Amygdala (tissue), 56 donors: ENCODE measurements around the gene MED13L.
A peak's percentile ranks its signal among the peaks of the same experiment; 100 is the strongest.
"Not testable (repeated sequence)": the region's sequence is repeated elsewhere in the genome, so short reads cannot be mapped to it uniquely, and the experiment has no call there.

Experiments
- DNase-seq, 56 donors: peaks; one replicate each; lab custom pipeline; 2025; lab: John Stamatoyannopoulos, UW

MED13L gene

DNA sequence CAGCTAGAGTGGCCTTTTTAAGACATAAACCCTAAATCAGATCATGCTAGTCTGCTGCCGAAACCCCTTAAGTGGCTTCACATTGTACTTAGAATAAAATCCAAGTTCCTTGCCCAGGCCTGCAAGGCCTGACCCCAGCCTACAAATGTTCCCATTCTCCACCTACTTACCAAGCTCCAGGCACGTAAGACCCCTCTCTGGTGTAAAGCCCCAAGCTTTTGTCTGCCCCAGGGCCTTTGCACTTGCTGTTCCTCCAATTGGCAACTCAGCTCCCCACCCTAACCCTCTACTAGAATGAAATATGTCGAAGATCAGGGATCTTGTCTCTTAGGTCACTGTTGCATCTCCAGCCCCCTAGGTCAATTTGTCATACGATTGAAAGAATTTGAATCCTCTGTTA, 27.1 kb upstream of the MED13L start:
- DNase-seq: no peak

- DNase-seq: no peak
These were observed 26.4 kb upstream of the MED13L start for GRCh38 chr12:116303929-116304328.

DNA sequence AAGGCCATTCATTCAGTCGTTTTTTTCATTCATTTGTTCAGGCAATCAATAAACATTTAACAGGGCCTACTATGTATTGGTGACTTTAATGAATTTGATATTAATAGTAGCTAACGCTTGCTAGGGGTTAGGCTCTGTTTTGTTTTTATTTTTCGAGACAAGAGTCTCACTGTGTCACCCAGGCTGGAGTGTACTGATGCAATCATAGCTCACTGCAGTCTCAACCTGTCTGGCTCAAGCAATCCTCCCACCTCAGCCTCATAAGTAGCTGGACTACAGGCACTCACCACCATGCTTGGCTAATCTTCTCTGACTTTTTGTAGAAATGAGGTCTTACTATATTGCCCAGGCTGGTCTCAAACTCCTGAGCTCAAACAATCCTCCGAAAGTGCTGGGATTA, 25.6 kb upstream of the MED13L start:
- DNase-seq: no peak

- peak in 6 of 56 donors; percentile 3 to 39 (median 7) for DNase-seq
These were observed 24.9 kb upstream of the MED13L start for GRCh38 chr12:116302166-116303058.

DNA sequence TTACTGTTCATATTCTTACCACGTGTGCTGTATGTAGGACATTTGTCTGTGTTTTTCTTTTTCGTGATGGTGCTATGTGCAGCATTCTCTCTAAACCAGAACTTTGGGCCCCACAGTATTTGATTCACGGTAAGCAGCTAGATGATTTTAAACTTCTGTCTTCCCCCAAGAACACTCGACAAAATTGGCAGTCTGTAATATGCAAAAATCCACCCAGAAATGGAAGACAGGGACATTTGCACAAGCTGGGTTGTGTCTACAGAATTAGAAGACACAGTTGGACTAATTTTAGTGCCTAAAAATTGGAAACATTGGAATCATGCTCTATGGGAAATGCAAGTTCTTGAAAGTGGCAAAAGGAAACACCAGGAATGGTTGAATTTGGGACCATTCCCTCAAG, 24.1 kb upstream of the MED13L start:
- DNase-seq: no peak

- no peak for DNase-seq
These were observed 22.3 kb upstream of the MED13L start for GRCh38 chr12:116299665-116300328.

DNA sequence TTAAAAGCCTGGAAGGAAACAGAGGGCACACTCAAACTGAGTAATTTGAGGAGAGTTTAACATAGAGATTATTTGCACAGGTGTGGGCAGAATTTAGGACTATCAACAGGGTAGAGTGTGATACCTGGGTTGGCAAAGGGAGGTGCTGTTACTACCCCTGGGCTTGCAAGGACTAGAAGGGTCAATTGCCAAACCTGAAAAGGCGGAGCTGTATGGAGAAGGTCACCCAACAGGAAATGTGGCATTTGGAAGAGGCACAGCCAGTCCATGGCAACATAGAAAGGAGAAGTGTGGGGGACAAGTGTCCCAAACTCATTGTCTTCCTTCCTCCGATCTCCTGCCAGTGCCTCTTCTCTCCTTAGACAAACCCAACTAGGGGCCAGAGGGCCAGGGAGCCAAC, 21.6 kb upstream of the MED13L start:
- no peak for DNase-seq

DNA sequence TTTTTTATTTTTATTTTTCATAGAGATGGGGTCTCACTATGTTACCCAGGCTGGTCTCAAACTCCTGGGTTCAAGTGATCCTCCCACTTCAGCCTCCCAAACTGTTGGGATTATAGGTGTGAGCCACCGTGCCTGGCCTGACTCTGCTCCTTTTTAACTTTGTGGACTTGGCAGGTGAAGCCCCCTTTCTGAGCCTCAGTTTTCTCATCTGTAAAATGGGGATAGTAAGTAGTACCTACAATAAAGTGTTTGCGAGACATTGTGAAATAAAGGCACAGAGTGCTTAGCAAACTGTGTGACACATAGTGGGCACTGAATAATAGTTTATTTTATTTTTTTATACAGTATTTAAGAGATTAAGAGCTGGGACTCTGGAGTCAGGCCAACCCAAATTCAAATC, 21.1 kb upstream of the MED13L start:
- no peak for DNase-seq

DNA sequence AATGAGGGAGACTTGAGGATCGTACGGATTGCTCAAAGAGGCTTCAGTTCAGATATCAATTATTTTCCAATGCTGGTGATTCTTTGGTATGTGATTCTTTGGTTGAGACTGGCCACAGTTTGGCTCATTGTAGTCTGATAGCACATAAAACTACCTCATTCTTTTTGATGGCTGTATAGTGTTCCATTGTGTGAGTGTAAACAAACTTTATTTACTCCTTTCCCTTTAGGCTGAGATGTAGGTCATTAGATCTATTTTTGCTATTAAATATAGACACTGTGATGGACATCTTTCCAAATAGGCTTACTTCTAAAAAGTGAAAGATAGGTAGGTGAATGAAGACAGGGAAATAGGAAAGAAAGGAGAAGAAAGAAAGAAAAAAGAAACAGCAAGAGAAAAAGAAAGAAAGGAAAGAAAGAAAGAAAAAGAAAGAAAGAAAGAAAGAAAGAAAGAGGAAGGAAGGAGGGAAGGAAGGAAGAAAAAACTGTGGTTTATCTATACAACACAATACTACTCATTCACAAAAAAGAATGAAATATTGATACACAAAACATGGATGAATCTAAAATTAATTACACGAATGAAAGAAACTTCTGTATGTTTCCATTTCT, 19.8 kb upstream of the MED13L start:
- DNase-seq: no peak

GRCh38 chr12:116295327-116296263, 18.1 kb upstream of the MED13L start:
- DNase-seq: no peak

DNA sequence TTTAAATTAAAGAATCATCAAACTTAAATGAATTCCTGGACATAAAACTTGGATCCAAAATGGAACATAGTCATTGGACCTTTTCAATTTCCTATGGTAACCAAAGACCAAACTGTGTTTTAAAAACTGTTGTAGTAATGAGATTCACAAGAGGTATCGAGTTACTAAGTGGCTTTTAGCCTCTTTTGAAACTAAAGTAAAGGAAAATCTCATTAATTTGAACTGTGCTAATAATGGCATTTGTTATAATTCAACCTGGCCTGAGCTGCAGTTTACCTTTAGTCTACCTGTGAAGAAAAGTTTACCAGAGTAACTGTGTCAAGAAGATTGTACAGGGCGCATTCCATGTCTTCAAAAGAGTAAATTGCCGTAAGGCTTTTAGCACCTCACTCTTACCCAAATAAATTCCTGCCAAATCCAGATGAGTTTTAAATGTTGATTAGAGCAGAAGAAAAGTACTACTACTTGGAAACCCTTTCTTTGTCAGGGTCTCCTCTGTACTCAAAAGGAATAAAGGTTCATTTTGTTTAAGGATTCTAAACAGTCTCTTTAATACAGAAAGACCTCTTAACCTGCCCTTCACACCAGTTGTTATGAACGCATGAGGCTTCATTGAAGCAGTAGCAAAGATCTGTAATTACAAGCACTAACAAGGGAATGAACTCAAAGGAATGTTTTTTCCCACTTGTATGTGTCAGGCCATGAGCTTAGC, 17.1 kb upstream of the MED13L start:
- DNase-seq: no peak

DNA sequence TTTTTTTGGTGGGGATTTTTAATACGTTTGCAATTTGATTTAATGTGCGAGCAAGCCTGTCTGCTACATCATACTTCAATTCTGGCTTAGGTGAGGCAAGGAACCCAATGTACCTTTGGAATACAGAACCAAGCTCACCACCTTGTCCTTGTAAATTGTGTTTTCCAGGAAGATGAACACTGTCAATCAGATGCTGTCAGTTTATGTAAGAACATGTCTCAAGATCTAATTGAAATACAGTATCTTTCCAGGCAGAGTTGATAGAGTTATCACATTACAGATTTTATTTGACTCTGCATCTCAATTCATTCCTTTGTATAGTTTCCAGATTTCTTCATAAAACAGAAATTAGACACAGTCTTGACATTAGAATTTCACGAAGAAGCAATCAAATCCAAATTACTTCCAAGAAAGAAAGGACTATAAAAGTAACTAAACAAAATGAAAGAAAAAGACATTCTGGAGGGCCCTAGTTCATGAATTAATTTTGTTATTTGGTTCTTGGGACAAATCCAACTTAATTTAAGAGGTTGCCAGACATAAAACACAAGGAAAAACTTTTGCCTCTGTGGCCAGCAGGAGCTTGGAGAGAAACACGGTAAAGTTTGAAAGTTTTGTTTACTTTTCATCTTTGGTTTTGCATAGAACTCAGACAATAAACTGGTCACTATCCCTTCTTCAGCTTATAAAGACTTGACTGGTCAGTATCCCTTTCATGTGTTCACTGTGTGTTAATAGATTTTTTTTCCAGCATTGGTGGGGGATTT, 16.4 kb upstream of the MED13L start:
- no peak for DNase-seq

DNA sequence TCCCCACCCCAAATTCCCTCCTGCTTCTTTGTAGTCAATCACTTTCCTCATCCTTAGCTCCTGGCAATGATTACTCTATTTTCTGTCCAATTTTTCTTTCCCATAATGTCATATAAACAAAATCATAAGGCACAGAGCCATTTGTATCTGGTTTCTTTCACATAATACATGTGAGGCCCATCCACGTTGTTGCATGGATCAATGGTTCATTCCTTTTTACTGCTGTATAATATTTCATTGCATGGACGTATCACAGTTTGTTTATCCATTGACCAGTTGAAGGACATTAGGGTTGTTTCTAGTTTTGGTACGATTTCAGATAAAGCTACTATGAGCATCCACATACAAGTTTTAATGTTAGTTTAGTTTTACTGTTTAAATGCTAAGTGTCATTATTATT, 13.7 kb upstream of the MED13L start:
- DNase-seq: no peak

DNA sequence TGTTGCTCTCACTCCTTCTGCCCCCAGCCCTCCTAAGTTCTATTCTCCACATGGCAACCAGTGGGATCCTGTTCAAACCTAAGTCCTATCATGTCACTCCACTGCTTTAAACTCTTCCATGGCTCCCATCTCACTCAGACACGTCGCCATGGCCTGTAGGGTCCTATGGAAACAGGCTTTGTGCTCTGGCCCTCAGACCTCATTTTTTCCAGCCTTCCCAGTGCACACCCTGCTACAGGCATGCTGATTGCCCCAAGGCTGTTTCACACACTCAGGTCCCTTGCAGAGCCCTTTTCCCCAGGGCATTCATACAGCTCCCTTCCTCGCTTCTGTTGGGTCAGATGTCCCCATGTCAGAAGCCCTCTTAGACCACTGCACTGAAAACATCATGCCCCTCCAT, 11.2 kb upstream of the MED13L start:
- DNase-seq: no peak

- no peak for DNase-seq
These were observed 10.4 kb upstream of the MED13L start for GRCh38 chr12:116287842-116288301.

DNA sequence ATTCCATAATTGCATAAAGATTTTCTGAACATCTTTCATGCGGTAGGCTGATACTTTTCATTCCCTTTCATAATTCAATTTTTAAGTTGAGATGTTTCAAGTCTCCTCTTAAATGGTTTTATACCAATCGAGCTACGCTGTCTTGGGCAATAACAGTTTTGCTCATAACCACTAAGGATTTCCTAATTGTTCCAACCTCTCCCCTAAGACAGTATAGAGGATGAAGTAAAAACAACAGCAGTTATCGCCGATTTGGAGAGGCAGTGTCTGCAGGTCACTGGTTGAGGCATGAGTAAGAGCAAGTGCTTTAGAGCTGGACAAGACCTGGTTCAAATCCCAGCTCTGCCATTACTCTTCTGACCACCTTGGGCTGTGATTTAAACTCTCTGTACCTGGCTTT, 6.9 kb upstream of the MED13L start:
- DNase-seq: no peak

GRCh38 chr12:116283881-116284280, 6.4 kb upstream of the MED13L start:
- DNase-seq: not testable (repeated sequence)

GRCh38 chr12:116282371-116283286, 5.1 kb upstream of the MED13L start:
- peak in 1 of 56 donors; percentile 5 for DNase-seq
